ENCODE results near the gene PLAC9.

Gene PLAC9

DNA sequence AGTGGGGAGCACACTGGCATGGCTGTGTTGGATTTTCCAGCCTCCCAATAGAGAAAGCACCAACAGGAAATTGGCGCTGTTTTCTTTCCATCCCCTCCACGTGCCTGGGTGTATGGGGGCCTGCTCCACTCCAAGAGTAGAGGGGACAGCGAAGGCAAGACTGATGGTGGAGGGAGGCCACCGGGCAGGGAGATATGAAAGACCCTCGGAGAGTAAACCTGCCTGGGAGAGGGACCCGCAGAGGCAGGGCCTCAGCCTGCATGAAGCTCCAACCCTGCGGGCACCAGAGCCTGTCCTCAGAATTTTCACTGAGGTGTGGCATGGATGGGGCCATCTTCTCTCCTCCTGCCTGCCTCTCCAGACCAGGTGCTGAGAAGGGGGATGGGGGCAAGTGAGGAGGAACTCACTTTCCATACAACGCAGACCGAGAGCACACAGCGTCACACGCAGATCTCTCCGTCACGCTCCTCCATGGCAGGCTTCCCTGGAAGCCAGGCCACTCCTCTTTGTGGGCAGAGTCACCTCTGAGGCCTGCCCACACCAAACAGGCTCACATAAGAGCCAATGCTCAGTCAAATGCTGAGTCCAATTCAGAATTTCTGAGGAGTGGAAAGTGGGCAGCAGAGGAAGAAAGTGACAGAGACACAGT lies 54.0 kb downstream of the PLAC9 start:
- peak; percentile 77 for DNase-seq

DNA sequence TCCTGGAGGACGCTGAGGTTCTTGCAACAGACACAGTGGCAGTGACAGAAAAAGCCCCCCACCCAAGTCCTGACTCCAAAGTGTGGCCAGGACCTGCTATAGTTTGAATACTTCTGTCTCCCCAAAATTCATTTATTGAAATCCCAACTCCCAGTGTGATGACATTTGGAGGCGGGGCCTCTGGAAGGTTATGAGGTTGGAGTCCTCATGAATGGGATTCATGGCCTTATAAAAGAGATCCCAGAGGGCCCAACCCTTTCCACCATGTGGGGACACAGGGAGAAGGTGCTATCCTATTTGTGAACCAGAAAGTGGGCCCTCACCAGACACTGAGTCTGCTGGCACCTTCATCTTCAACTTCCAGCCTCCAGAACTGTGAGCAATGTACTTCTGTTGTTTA lies 54.5 kb downstream of the PLAC9 start:
- DNase-seq = no peak

DNA sequence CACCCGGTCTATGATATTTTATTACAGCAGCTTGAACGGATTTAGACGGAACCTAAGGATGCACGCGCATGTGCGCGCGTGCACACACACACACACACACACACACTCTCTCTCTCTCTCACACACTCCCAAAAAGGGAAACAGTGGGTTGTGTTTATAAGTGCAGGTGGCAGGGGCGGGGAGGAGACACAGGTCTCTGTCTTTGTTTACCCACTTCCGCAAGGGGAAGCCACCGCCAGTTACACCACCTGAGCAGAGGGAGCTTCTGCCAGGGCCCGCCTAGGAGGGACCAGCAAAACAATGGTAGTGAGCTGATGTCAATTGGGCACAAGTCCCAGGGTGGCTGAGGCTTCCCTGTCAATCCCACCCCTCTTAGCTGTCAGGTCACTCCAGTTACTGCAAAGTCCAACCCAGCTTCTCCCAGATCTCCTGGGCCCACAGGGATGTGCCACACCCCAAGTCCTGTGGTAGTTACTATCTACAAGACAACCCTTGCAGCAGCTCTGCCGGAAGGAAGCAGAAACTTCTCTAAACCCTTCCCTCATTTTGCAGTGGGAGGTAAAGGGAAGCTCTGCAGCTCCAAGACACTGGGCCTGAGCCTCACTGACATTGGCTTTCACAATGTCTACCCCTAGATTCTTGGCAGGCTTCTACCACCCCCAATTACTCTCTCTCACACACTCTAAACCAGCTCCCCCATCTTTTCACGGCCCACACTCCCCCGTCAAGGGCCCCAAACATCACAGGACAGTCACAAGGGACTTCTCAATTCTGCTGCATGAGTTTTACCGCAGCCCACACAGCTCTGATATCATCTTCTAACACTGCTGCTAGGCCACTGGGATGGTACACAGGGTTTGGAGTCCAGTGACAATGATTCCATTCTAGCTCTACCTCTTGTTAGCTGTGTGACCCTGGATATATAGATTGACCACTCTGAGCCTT lies 55.2 kb downstream of the PLAC9 start:
- DNase-seq = peak; percentile 73

DNA sequence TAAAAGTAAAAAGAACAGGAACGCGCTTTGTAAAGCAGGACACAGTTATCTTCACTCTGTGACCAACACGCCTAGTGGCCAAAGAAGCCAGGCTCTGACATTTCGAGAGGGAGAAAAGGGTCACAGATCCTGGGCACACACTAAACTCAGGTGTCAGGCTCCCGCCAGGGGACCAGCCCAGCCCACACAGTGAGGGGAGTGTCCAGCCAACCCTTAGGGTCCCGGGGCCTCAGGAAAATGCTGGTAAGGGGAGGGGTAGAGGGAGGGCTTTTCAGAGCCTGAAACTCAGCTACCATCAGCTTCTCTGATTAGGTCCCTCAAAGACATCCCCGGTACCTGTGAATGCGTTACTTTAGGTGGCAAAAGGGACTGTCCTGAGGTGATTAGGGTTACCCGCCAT lies 56.2 kb downstream of the PLAC9 start:
- no peak for DNase-seq

DNA sequence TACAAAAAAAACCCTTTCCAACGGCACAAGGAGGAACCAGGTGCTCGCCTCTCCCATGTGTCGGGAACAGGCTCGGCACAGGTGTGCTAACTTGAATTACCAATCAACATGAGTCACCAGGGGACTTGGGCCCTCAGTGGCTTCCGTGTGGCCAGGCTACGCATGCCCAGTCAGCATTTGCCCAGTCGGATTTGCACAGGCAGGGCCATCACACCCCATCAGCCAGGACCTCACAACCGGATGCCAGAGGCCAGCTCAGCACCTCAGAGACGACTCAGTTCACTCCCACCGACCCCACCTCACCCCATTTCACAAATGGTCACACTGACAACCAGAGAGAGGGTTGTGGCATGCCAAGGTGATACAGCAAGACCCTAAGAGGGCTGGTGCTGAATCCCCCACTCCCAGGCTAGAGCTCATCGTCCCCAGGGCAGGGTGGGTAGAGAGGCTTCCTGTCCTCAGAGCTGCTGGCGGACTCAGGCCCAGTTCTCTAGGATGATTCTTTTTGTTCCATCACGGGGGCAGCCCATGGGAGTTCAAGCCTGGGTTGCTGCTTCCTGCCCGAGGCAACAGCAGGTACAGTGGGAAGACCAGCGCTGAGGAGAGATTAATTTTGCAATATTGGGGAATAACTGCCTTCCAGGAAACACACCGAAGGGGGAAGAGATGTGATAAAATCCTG lies 59.2 kb downstream of the PLAC9 start:
- DNase-seq = no peak

DNA sequence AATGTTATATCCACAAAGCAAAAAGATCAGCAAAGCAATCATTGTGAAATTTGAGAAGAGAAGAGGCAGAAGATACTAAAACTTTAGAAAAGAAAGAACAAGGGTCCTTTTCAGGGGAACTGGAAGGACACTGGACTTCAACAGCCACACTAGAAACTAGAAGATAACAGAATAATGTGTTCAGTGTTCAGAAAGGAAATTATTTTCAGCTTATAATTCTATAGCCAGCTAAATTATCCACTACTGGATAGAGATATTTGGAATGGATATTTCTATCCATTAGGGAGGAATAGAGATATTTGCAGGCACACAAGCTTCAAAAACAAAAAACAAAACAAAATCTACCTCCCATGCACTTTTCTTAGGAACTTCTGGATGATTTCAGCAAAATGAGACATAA lies 60.0 kb downstream of the PLAC9 start:
- no peak for DNase-seq

DNA sequence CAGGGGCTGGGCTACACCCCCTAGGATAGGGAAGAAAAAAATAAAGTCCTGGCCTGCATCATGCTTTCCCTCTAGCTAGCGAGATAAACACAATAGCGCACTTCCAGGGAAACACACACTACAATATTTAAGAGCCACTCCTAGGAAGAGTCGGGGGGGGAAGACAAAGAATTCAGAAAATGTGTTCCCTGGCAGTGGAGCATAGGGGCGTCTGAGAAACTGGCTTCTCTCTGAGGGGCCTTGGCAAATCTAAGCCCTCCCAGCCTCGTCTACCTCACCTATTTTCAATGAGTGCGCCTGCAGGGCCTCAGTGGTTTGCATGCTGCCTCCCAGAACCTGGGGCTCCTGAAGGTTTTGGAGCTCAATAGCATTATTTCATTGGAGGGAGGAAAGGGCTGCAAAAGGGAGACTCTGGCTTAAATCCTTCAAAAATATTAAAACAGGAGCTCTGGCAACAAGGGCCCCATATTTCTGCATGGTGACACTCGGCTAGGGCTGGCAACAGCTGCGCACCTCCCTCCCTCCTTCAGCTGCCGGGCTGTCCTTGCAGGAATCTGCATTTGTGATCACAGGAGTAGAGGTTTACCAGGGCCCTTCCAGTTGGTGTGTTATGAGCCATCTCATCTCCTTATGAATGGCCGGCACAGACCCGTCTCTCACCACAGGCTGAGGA lies 62.0 kb downstream of the PLAC9 start:
- DNase-seq = no peak
